GM21529 (cell line): ENCODE results near the gene MUC4.
"Not testable (repeated sequence)": the region's sequence is repeated elsewhere in the genome, so short reads cannot be mapped to it uniquely, and the experiment has no call there.

Source experiments
- ATAC-seq: cut with Tn5 transposase; IDR thresholded peaks from one replicate; pipeline ENCODE4 v1.9.1; 2021; ENCODE audit not compliant: unreplicated experiment

The MUC4 gene

DNA sequence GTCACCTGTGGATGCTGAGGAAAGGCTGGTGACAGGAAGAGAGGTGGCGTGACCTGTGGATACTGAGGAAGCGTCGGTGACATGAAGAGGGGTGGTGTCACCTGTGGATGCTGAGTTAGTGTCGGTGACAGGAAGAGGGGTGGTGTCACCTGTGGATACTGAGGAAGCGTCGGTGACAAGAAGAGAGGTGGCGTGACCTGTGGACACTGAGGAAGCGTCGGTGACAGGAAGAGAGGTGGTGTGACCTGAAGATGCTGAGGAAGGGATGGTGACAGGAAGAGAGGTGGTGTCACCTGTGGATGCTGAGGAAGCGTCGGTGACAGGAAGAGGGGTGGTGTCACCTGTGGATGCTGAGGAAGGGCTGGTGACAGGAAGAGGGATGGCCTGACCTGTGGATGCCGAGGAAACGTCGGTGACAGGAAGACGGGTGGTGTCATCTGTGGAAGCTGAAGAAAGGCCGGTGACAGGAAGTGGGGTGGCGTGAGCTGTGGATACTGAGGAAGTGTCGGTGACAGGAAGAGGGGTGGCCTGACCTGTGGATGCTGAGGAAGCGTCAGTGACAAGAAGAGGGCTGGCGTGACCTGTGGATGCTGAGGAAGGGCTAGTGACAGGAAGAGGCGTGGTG is 25.8 kb downstream of the MUC4 start:
- ATAC-seq = not testable (repeated sequence)

- not testable (repeated sequence) for ATAC-seq
Observed at GRCh38 chr3:195784031-195784430, 27.7 kb downstream of the MUC4 start.

DNA sequence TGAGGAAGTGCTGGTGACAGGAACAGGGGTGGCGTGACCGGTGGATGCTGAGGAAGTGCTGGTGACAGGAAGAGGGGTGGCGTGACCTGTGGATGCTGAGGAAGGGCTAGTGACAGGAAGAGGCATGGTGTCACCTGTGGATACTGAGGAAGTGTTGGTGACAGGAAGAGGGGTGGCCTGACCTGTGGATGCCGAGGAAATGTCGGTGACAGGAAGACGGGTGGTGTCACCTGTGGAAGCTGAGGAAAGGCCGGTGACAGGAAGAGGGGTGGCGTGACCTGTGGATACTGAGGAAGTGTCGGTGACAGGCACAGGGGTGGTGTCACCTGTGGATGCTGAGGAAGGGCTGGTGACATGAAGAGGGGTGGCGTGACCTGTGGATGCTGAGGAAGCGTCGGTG is 30.5 kb downstream of the MUC4 start:
- ATAC-seq = not testable (repeated sequence)

GRCh38 chr3:195777975-195778374 is 33.8 kb downstream of the MUC4 start:
- no peak for ATAC-seq

GRCh38 chr3:195774917-195775316 is 36.8 kb downstream of the MUC4 start:
- ATAC-seq = no peak

DNA sequence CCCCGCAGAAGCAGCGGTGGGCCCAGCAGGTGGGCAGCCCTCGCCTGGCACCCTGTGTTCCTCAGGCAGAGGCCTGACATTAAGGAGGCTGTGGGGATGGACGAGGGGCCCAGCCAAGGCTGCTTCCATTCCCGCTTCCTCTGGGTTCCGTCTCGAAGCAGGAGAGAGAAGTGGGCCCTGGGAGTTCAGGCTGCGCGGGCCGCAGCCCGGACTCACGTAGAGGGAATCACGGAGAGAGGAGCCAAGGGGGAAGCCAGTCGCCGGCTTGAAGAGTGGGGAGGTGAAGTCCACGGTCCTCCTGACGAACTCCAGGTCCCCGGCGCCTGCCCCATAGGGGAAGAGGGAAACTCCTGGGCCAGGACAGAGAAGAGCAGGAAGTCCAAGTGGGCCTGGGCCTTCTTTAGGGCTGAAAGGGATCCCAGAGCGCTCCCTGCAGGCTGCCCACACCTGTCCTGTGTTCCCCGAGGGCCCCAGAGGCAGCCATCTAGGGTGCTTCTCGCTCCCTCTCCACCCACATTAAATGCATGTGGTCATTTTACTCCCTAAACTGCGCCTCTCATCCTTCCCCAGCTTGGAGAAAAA is 37.7 kb downstream of the MUC4 start:
- ATAC-seq = no peak

GRCh38 chr3:195771646-195772300 is 40.0 kb downstream of the MUC4 start:
- no peak for ATAC-seq

DNA sequence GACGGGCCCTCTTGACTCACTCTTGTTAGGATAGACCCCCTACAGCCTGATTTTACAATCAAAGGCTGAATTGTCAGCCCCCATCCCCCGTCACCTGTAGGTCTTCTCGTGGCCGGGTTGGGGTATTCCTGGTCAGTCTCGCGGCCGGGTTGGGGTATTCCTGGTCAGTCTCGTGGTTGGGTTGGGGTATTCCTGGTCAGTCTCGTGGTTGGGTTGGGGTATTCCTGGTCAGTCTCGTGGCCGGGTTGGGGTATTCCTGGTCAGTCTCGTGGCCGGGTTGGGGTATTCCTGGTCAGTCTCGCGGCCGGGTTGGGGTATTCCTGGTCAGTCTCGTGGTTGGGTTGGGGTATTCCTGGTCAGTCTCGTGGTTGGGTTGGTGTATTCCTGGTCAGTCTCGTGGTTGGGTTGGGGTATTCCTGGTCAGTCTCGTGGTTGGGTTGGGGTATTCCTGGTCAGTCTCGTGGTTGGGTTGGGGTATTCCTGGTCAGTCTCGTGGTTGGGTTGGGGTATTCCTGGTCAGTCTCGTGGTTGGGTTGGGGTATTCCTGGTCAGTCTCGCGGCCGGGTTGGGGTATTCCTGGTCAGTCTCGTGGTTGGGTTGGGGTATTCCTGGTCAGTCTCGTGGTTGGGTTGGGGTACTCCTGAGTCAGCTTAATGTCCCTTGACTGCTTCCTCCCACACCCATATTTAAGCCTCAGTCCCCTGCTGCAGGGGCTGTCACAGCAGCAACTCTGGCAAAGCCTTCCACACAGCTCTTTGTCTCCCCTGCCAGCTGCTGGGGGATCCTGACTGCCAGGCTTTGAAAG is 40.7 kb downstream of the MUC4 start:
- not testable (repeated sequence) for ATAC-seq

DNA sequence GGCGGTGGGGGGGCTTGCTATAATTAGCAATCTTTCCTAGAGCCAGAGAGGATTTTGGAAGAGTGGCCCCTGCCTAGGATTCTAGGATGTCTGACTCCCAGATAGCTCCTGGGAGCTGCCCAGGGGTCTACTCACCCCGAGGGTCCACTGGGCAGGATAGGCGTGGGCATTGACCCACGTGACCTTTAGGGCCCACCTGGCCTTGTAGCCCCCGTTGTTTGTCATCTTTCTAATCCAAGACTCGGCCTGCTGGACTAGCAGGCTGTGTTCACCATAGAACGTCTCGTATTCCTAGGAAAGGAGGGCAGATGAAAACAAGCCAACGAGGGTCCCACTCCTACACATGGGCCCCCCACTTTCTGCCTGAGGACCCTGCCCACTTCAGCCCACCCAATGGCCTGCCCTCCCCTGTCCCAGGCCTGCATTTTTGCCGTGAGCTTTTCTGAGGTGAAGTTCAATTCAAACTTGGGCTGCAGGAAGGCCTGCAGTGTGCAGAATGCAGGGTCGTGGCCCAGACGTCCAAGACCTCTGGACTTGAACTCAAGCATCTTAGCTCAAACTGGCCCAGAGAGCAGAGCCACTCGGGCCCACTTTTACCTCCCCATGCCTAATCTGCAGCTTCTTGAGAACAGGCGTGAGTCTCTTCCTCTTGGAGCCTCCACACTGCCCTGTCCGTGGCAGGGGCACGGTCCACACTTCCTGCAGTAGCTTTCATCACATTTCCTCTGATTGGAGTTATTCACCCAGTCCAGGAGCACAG is 41.5 kb downstream of the MUC4 start:
- no peak for ATAC-seq

DNA sequence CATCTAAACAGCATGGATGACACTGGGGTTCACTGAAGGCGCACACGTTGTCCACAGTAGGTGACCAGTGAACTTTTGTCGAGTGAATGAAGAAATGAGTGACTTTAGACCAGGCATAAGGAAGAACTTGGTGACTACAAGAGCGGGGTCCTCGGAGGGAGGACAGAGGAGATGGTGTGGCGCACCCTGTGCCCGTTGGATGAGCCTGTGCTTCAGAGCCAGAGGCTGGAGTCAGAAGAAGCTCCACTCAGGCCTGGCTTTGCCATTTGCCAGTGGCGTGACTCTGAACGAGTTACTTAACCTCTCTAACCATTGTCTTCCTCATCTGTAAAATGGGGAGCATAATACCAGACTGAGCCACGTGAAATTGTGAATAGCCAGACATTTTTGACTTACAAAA is 42.2 kb downstream of the MUC4 start:
- no peak for ATAC-seq

GRCh38 chr3:195768831-195769303 is 42.9 kb downstream of the MUC4 start:
- no peak for ATAC-seq

DNA sequence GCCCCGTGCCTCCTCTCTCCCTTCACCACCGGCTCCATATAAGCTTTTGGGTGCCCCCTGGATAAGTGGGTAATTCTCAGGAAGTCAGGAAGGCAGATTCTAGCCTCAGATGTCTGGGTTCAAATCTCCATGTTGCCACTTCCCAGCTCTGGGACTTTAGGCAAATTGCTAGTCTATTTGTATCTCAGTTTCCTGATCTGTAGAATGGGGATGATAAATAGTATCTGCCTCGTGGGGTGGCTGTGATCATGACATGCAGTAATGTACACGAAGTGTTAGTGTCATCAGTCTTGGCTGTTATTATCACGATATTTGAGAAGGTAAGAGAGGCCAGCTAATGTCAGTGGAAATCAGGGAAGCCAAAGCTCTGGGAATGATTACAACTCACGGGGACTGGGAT is 43.3 kb downstream of the MUC4 start:
- ATAC-seq = no peak

DNA sequence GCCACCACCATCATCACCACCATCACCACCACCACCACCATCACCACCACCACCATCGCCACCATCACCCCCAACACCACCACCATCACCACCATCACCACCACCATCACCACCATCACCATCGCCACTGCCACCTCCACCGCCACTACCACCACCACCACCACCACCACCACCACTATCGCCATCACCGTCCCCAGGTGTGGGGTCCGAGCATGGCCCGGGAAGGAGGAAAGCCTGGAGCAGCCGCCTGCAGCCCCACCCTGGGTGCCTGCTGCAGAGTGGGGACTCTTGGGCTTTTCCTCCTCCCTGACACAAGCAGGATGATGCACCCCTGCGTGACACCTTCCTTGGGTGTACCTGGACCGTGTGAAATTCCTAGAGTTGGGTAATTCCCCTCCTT is 43.9 kb downstream of the MUC4 start:
- no peak for ATAC-seq

DNA sequence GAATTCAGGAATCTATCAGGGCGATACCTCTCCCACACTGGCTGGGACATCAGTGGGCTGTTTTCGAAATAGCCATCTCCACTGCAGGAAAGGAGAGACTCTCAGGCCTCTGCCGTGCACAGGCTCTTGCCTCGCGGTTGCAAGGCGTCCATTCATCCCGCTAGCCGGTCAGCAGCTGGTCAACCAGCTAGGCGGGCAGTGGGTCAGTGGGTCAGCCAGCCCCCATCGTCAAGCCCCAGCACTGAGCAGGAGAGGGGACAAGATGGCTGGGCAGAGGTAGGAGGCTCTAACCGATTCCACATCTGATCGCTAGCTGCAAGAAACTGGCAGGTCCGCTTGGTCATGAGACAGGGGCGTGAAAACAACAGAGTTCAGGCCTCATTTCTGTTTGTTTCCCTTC is 45.1 kb downstream of the MUC4 start:
- no peak for ATAC-seq

- ATAC-seq = no peak
Observed at GRCh38 chr3:195764961-195765706, 46.6 kb downstream of the MUC4 start.

GRCh38 chr3:195763843-195764825 is 47.6 kb downstream of the MUC4 start:
- ATAC-seq = no peak

DNA sequence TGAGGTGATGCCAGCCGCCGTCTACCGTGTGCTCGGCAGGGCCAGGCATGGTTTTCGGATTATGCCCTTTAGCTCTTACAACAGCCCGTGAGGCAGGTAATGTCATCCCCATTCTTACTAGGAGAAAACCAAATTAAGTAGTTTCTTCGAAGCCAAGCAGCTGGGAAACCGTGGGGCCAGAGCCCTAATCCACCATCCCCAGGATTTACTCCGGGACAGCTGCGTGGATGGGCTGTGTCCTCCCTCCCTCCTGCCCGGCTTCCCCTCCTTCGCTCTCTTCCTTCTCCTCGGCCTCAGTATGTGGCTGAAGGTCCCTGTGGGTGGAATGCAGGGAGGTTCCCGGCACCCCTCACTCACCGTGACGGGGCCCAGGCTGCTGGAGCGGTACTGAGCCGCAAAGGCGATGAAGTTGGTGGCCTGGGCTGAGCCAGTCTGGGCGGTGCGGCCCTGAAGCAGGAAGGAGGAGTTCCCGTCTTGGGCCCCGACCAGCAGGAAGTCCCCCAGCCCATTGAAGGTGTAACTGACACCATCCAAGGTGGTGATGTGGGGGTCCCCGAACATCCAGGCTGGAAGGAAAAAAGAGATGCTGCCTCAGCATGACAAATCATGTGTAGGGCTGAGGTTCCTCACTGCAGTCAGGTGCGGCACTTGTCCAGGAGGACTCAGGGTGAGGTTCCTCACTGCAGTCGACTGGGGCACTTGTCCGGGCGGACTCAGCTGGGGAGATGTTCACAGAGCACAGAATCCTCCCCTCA is 48.5 kb downstream of the MUC4 start:
- no peak for ATAC-seq

GRCh38 chr3:195762611-195763010 is 49.1 kb downstream of the MUC4 start:
- no peak for ATAC-seq
